ENCODE data around the gene PLEKHD1.

PLEKHD1 gene

DNA sequence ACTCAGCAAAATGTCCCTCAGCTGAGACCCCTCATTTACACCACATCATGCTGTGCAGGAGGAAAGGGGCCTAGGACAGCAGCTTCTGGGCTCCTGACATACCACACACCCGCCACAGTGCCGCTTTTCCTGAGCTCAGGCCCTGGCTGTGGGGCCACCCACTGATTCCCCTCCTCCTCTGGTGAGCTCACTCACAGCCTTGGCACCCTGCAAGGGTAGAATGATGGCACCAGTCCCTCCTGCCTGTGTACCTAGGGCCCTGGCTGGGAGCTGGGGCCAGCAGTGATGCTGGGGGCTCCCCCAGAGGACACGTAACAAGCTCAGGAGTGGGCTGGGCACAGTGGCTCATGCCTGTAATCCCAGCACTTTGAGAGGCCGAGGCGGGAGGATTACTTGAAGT is 44.4 kb downstream of the PLEKHD1 start:
- H3K4me3 ChIP-seq (ENCODE audit: low read length): no peak overlapping the region
- TF ChIP-seq, protein P1, sequence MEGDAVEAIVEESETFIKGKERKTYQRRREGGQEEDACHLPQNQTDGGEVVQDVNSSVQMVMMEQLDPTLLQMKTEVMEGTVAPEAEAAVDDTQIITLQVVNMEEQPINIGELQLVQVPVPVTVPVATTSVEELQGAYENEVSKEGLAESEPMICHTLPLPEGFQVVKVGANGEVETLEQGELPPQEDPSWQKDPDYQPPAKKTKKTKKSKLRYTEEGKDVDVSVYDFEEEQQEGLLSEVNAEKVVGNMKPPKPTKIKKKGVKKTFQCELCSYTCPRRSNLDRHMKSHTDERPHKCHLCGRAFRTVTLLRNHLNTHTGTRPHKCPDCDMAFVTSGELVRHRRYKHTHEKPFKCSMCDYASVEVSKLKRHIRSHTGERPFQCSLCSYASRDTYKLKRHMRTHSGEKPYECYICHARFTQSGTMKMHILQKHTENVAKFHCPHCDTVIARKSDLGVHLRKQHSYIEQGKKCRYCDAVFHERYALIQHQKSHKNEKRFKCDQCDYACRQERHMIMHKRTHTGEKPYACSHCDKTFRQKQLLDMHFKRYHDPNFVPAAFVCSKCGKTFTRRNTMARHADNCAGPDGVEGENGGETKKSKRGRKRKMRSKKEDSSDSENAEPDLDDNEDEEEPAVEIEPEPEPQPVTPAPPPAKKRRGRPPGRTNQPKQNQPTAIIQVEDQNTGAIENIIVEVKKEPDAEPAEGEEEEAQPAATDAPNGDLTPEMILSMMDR (conservative IDR thresholded peaks at IDR 0.05; ENCODE audit: low read length): no peak
- no peak for DNase-seq (ENCODE audit: low read depth)

DNA sequence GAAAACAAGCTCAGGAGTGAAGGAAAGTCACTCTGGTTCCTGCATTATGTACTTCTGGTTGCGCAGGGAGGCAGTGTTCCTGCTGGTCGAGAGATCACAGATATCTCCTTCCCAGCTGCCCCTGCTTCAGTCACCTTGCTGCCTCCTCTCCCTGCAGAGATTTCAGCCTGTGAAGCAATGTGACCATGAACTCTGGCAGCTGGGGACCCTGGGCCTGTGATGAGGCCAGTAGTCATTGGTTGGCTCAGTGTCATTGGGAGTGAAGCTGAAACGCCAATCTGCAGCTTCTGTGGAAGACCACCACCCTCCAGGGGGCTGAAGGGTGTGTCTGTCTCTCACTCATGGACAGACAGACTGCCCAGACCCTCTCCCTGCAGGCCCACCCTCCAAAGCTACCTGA is 45.0 kb downstream of the PLEKHD1 start:
- no peak overlapping the region for H3K4me3 ChIP-seq (ENCODE audit: low read length)
- DNase-seq (ENCODE audit: low read depth): no peak
- TF ChIP-seq, protein P1 (conservative IDR thresholded peaks at IDR 0.05; ENCODE audit: low read length): no peak

DNA sequence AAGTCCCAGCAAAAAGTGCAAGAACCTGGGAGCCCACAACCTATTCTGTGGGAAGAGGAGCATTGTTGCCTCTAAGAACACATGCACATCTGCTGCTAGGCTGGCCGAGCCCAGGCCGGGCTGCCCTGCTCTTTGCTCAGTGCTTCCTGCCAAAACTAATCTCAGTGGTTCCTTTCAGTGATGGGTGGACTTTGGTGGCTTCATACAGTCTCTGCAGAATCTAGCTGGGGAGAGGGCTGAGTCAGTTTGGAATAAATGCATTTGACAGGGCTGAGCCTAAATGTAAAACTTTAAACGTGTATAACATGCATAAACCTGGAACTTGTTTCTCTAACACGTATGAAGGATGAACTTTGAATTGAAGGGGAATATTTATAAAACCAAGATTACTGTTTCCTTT is 45.6 kb downstream of the PLEKHD1 start:
- TF ChIP-seq, protein P1 (conservative IDR thresholded peaks at IDR 0.05; ENCODE audit: low read length): no peak
- no peak for DNase-seq (ENCODE audit: low read depth)

DNA sequence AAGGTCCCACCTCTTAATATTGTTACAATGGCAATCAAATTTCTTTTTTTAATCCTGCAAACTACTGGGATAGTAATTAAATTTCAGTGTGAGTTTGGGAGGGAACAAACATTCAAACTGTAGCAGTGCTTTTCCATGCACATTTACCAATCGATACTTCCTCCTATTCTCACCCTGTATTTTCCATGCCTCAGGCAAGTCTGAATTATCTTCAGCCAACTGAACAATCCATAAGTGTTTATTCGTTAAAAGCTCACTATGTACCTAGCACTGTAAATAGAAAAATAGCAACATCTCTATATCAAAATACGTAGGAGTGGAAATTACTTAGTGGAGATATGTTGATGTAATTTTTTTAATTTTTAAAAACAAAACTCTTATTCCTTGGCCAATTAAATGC is 46.6 kb downstream of the PLEKHD1 start:
- TF ChIP-seq, protein P1 (conservative IDR thresholded peaks at IDR 0.05; ENCODE audit: low read length): no peak
- no peak overlapping the region for H3K4me3 ChIP-seq (ENCODE audit: low read length)
- DNase-seq (ENCODE audit: low read depth): no peak

More for the DNA sequence above, 45.6 kb downstream of the PLEKHD1 start:
- H3K4me3 ChIP-seq (ENCODE audit: low read length): no peak overlapping the region

DNA sequence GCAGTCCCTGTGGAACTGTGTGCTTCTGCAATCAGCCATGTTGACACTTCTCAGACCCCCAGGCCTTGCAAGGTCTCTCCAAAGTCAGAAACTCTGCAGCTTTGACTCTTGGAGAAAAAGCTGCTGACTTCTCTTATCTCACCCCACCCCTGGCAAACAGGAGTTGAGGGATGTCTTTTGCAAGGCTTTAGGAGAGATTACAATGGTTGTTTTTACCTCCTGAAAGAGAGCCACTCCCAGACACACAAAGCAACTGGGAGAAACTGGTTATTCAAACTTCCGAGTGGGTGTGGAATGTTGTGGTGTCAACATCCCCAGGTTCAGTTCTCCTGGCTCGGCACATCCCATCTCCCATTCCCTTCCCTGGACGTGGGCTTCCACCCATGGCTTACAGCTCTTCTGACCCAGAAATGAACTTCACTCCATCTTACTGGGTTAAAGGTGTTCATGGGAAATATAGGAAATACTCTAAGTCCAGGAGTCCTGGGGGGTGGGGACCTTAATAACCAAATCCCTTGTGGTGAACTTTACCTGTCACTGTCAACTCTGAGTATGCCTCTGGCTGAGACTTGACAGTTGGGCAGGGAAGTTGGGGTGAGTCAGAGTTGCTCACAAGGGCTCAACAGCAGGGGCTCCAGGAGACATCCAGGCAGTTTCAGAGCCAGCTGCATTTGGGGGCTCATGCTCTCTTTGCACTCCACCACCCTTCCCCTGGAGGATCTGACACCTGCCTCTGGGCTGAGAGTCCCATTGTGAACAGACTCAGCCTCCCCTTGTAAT is 48.2 kb downstream of the PLEKHD1 start:
- TF ChIP-seq, protein P1 (conservative IDR thresholded peaks at IDR 0.05; ENCODE audit: low read length): no peak
- H3K4me3 ChIP-seq (ENCODE audit: low read length): no peak overlapping the region
- no peak for DNase-seq (ENCODE audit: low read depth)

DNA sequence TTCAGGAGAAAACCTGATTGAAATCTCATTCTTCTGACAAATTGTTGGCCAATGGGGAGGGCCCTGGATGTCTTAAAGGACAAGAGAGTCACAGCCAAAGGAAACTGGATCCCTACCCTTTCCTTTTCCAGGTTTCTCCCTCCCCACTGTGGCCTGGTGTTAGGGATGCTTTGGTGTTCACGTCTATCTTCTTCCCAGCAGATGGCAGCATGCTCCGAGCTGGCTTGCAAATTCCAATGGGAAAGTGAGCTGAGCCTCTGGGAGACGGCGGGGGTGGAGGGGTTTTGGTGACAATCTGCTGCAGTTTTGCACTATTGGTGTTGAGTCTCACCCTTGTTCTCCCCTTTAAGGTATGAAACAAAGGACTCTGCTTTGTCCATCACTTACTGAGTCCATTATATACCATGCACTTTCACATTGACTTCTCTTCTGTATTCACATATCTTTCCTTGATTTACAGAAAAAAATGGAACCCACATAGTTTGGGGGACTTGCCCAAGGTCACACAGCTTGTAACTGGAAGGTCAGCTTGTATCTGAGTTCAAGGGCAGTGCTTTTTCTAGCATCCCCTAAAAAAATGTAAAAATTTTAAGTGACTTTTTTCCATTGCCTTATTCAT is 50.8 kb downstream of the PLEKHD1 start:
- peak; percentile 54 for DNase-seq (ENCODE audit: low read depth)

More for the DNA sequence above, 50.8 kb downstream of the PLEKHD1 start:
- TF ChIP-seq, protein P1 (conservative IDR thresholded peaks at IDR 0.05; ENCODE audit: low read length): peak; percentile 88
- H3K4me3 ChIP-seq (ENCODE audit: low read length): no peak overlapping the region

Data from AG10803 (cell line).